Measurements from ENCODE around the gene NAV2. TPM values are rescaled to one million over a fixed set of nuclear protein-coding genes. Genes with fewer than 3 reads are reported as not detected.

The NAV2 gene
- total and polyA plus RNA-seq, 2 experiments from 2014 or later = 26.0 to 45.0 TPM

GRCh38 chr11:20158597-20159257, 446.1 kb downstream of the NAV2 start:
- Histone ChIP-seq H3K27ac (ENCODE audit: low read depth) (no peak overlapping the region), H3K4me2 (peak overlapping the region; percentile 79), H3K79me2 (replicated peaks; ENCODE audit: insufficient read depth) (no peaks in the 10 kb centered on the region), H3K27me3 (ENCODE audit: insufficient read depth) (peaks cover 100% of the 10 kb centered on the region), H4K20me1 (replicated peaks; ENCODE audit: insufficient read depth) (peaks cover 10% of the 10 kb centered on the region), H3F3A (replicated peaks; ENCODE audit: low read depth) (peaks cover 46% of the 10 kb centered on the region), H3K4me3 (peak overlapping the region; percentile 52), H3K9me2 (ENCODE audit: insufficient read depth) (no peaks in the 10 kb centered on the region), H3K36me3 (ENCODE audit: insufficient read depth) (no peaks in the 10 kb centered on the region; the same call in 1 of the 2 replicates), H2AFZ (no peak overlapping the region), H3K4me1 (ENCODE audit: insufficient read depth) (peaks cover 67% of the 10 kb centered on the region)
- no peaks in the 10 kb centered on the region; the same call in 2 of the 3 replicates for H3K36me3 Mint-ChIP-seq (ENCODE audit: low read depth)
- peaks cover 96% of the 10 kb centered on the region for H3K27me3 Mint-ChIP-seq (ENCODE audit: insufficient read depth, low read depth, poor library complexity)
- peak; percentile 50 for TF ChIP-seq EZH2 (IDR thresholded peaks at IDR 0.05; ENCODE audit: low read depth, unreplicated experiment)
- TF ChIP-seq REST (IDR thresholded peaks at IDR 0.05; ENCODE audit: unreplicated experiment) = peak; percentile 91
- no peak for TF ChIP-seq ETS1 (IDR thresholded peaks at IDR 0.05)
- TF ChIP-seq EZH2phosphoT487 (IDR thresholded peaks at IDR 0.05; ENCODE audit: unreplicated experiment) = peak; percentile 25
- no peak for TF ChIP-seq ZNF462 (CRISPR knock-in tag; IDR thresholded peaks at IDR 0.05)
- TF ChIP-seq STAT1 (IDR thresholded peaks at IDR 0.05; ENCODE audit: unreplicated experiment) = no peak
- no peak for TF ChIP-seq POLR2AphosphoS5 (IDR thresholded peaks at IDR 0.05; ENCODE audit: low read depth)
- TF ChIP-seq NANOG (IDR thresholded peaks at IDR 0.05; ENCODE audit: borderline replicate concordance) = no peak
- TF ChIP-seq ZNF331 (CRISPR knock-in tag; IDR thresholded peaks at IDR 0.05; ENCODE audit: low read depth) = no peak
- no peak for TF ChIP-seq ZNF114 (CRISPR knock-in tag; IDR thresholded peaks at IDR 0.05)
- no peak for TF ChIP-seq CREB1 (CRISPR knock-in tag; IDR thresholded peaks at IDR 0.05; ENCODE audit: low read depth)
- TF ChIP-seq JUNB (IDR thresholded peaks at IDR 0.05; ENCODE audit: unreplicated experiment) = no peak
- TF ChIP-seq CTCF (conservative IDR thresholded peaks at IDR 0.05; ENCODE audit: low read depth in 2 of 2) = no peak
- H3K9me3 Mint-ChIP-seq = no peaks in the 10 kb centered on the region; the same call in 2 of the 3 replicates
- no peak overlapping the region for H3K27ac Mint-ChIP-seq
- H3K4me3 Mint-ChIP-seq = peak overlapping the region; percentile 54
- DNase-seq (ENCODE audit: low spot score) (peak; percentile 90), ATAC-seq (peak; percentile 27)
- H3K4me1 Mint-ChIP-seq = peaks cover 66% of the 10 kb centered on the region

Data from GM23338 (cell line).